CD4-positive, alpha-beta memory T cell (primary cell): ENCODE measurements around the gene IL6. TPM values are rescaled to one million over a fixed set of nuclear protein-coding genes. Genes with fewer than 3 reads are reported as not detected.
"Not testable (repeated sequence)": the region's sequence is repeated elsewhere in the genome, so short reads cannot be mapped to it uniquely, and the experiment has no call there.

Experiments used
- CTCF ChIA-PET: fragments of 350-600 bp; sonication (Branson Sonifier 250); formaldehyde crosslinking; loops from one replicate; lab custom pipeline; 2021; ENCODE audit warnings: inconsistent platforms; ENCODE audit not compliant: partially characterized antibody; lab: Charles Lee
- POLR2A ChIA-PET: fragments of 350-600 bp; sonication (Branson Sonifier 250); formaldehyde crosslinking; loops from one replicate; lab custom pipeline; 2021; ENCODE audit not compliant: partially characterized antibody; lab: Charles Lee
- DNase-seq, 5 donors: peaks; one replicate each; pipeline versions ENCODE4 v3.0.0 to v3.0.0-alpha.2; 2020 to 2022; ENCODE audit warnings: mixed read lengths in 1 of 5
- H3K27ac ChIP-seq: one replicate; pipeline ENCODE4 v1.7.0; 2013; ENCODE audit warnings: low read depth, low read length
- H3K27me3 ChIP-seq: 2 replicates; pipeline ENCODE4 v1.7.0; 2013; ENCODE audit warnings: mild to moderate bottlenecking, low read length, moderate library complexity; ENCODE audit not compliant: insufficient read depth
- H3K36me3 ChIP-seq: 2 replicates; pipeline ENCODE4 v1.7.0; 2013; ENCODE audit warnings: mild to moderate bottlenecking, low read length, moderate library complexity; ENCODE audit not compliant: insufficient read depth
- H3K4me1 ChIP-seq: 2 replicates; pipeline ENCODE4 v1.7.0; 2013; ENCODE audit warnings: mild to moderate bottlenecking, low read length, moderate library complexity; ENCODE audit not compliant: insufficient read depth
- H3K4me3 ChIP-seq, 2 donors: one replicate each; pipeline ENCODE4 v1.7.0; 2013; ENCODE audit warnings: low read length in 2 of 2, mild to moderate bottlenecking in 1 of 2
- H3K9me3 ChIP-seq, 2 donors: one replicate each; pipeline ENCODE4 v1.7.0; 2013; ENCODE audit warnings: low read length in 2 of 2, control low read depth in 1 of 2; ENCODE audit not compliant: control insufficient read depth in 1 of 2
- H3K27ac Mint-ChIP-seq, 7 donors: one replicate each; pipeline ENCODE4 v1.8.0; 2020 to 2021; ENCODE audit warnings: mixed read lengths in 7 of 7, mild to moderate bottlenecking in 6 of 7, inconsistent platforms in 3 of 7, moderate library complexity in 3 of 7
- H3K27me3 Mint-ChIP-seq, 2 donors: one replicate each; pipeline ENCODE4 v1.8.0; 2020 to 2021; ENCODE audit warnings: mixed read lengths in 2 of 2
- H3K36me3 Mint-ChIP-seq, 2 donors: one replicate each; pipeline ENCODE4 v1.8.0; 2020 to 2021; ENCODE audit warnings: mixed read lengths in 2 of 2, inconsistent platforms in 1 of 2, mild to moderate bottlenecking in 1 of 2
- H3K4me1 Mint-ChIP-seq, 4 donors: one replicate each; pipeline ENCODE4 v1.8.0; 2020 to 2021; ENCODE audit warnings: mixed read lengths in 4 of 4, mild to moderate bottlenecking in 1 of 4
- H3K4me3 Mint-ChIP-seq, 8 donors: one replicate each; pipeline ENCODE4 v1.8.0; 2020 to 2021; ENCODE audit warnings: mixed read lengths in 8 of 8, mild to moderate bottlenecking in 7 of 8, moderate library complexity in 6 of 8, inconsistent platforms in 3 of 8
- H3K9me3 Mint-ChIP-seq, 8 donors: one replicate each; pipeline ENCODE4 v1.8.0; 2020 to 2021; ENCODE audit warnings: mixed read lengths in 8 of 8, mild to moderate bottlenecking in 5 of 8, inconsistent platforms in 3 of 8, moderate library complexity in 1 of 8
- intact Hi-C: fragments of 100-400 bp; cut with micrococcal nuclease; formaldehyde crosslinking; loops from one replicate; pipeline ENCODE4 v1.15.1; 2023
- polyA plus RNA-seq, 2 donors: library from polyadenylated mRNA; unstranded; fragments of 300-500 nt; fragmentation: Illumina TruSeq; gene quantifications; one replicate each; pipeline ENCODE4 v1.2.3, GENCODE V29; 2021
- total RNA-seq, 2 experiments: library from RNA; stranded (reverse); gene quantifications; one replicate each; pipeline ENCODE4 v1.2.3, GENCODE V29; 2021

The IL6 gene
- total and polyA plus RNA-seq, 4 experiments from 2014 or later: not detected

- CTCF ChIA-PET: no interaction called here
- H3K27me3 Mint-ChIP-seq: no peaks in the 10 kb centered on the region
- POLR2A ChIA-PET: no interaction called here
Measured at GRCh38 chr7:22683379-22683778, 43.6 kb upstream of the IL6 start.

GRCh38 chr7:22686620-22687019 is 40.4 kb upstream of the IL6 start:
- no peaks in the 10 kb centered on the region for H3K27me3 ChIP-seq
- no peak overlapping the region for H3K4me3 ChIP-seq
- H3K9me3 ChIP-seq: no peaks in the 10 kb centered on the region
- no peaks in the 10 kb centered on the region for H3K36me3 ChIP-seq
- Mint-ChIP-seq H3K4me1 (peaks cover 0 to 1% (median 0%) of the 10 kb centered on the region in 4 donors), H3K27ac (no peak overlapping the region), H3K27me3 (no peaks in the 10 kb centered on the region), H3K9me3 (peaks cover 0 to 2% (median 0%) of the 10 kb centered on the region in 8 donors), H3K36me3 (no peaks in the 10 kb centered on the region), H3K4me3 (no peak overlapping the region)
- intact Hi-C loops: no loop called here
- POLR2A ChIA-PET: no interaction called here
- CTCF ChIA-PET: no interaction called here
- DNase-seq: no peak
- H3K4me1 ChIP-seq: no peaks in the 10 kb centered on the region
- no peak overlapping the region for H3K27ac ChIP-seq

More at GRCh38 chr7:22683379-22683778, 43.6 kb upstream of the IL6 start:
- Histone ChIP-seq H3K27ac (no peak overlapping the region), H3K4me3 (no peak overlapping the region), H3K4me1 (peaks cover 29% of the 10 kb centered on the region), H3K9me3 (no peaks in the 10 kb centered on the region), H3K27me3 (no peaks in the 10 kb centered on the region), H3K36me3 (no peaks in the 10 kb centered on the region)
- no peak overlapping the region for H3K4me3 Mint-ChIP-seq
- peaks cover 0 to 2% (median 0%) of the 10 kb centered on the region in 8 donors for H3K9me3 Mint-ChIP-seq
- no peak overlapping the region for H3K27ac Mint-ChIP-seq
- H3K36me3 Mint-ChIP-seq: no peaks in the 10 kb centered on the region
- no peak for DNase-seq
- intact Hi-C loops: no loop called here
- peaks cover 14 to 23% (median 20%) of the 10 kb centered on the region in 4 donors for H3K4me1 Mint-ChIP-seq

DNA sequence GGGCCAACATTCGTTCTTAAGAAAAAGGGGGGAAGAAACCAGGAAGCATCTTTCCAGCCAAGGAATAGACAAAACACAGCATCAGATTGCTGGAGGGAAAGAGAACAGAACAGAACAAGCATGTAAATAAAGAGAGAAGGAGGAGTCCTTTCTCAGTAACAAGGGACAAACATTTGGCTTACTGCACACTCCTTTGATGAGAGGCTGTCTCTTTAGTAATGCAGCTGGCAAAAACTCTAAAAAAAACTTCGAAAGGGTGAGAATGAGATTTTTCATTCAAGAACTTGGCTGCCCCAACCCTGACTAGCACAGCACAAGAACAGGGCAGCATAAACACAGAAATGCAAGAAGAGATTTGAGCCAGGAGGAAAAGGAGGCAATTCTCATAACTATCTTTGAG is 38.9 kb upstream of the IL6 start:
- H3K4me3 Mint-ChIP-seq: no peak overlapping the region
- Histone ChIP-seq H3K4me1 (no peaks in the 10 kb centered on the region), H3K9me3 (no peaks in the 10 kb centered on the region), H3K27ac (no peak overlapping the region), H3K4me3 (no peak overlapping the region), H3K36me3 (no peaks in the 10 kb centered on the region), H3K27me3 (no peaks in the 10 kb centered on the region)
- no peaks in the 10 kb centered on the region for H3K27me3 Mint-ChIP-seq
- DNase-seq: no peak
- H3K4me1 Mint-ChIP-seq: no peaks in the 10 kb centered on the region
- no peaks in the 10 kb centered on the region for H3K36me3 Mint-ChIP-seq
- H3K27ac Mint-ChIP-seq: no peak overlapping the region
- POLR2A ChIA-PET: no interaction called here
- CTCF ChIA-PET: interaction anchor here (1.4 to 1.9 kb wide), 2 partner anchors 12 to 38 kb away, joined by 3 to 4 read pairs; partner anchors contain the start of gene IL6
- intact Hi-C loops: no loop called here
- no peaks in the 10 kb centered on the region for H3K9me3 Mint-ChIP-seq

DNA sequence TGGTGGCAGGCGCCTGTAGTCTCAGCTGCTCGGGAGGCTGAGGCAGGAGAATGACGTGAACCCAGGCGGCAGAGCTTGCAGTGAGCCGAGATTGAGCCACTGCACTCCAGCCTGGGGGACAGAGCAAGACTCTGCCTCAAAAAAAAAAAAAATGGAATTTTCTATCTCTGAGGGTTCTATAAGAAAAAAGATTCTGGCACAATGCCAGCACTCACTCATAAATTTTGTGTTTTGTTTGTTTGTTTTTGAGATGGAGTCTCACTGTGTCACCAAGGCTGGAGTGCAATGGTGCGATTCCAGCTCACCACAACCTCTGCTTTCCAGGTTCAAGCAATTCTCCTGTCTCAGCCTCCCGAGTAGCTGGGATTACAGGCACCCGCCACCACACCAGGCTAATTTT is 38.1 kb upstream of the IL6 start:
- POLR2A ChIA-PET, H3K27ac Mint-ChIP-seq, H3K9me3 ChIP-seq, H3K4me1 ChIP-seq, H3K4me1 Mint-ChIP-seq, H3K27me3 Mint-ChIP-seq, H3K27ac ChIP-seq, H3K9me3 Mint-ChIP-seq, H3K4me3 Mint-ChIP-seq, H3K4me3 ChIP-seq, intact Hi-C loops, H3K27me3 ChIP-seq, H3K36me3 Mint-ChIP-seq, DNase-seq, H3K36me3 ChIP-seq: not testable (repeated sequence)
- CTCF ChIA-PET: interaction anchor here (1.0 to 1.9 kb wide), 3 partner anchors 9 to 37 kb away, joined by 3 to 4 read pairs (median 3); partner anchors contain the start of gene IL6

- peak in 1 of 5 donors; percentile 12 for DNase-seq
- H3K27me3 Mint-ChIP-seq: peaks cover 0 to 2% of the 10 kb centered on the region in 2 donors
- intact Hi-C loops: loop anchor here (10.0 kb wide), 1 partner anchor 320 kb away; the partner anchor contains the start of gene HYCC1
- Histone ChIP-seq H3K36me3 (no peaks in the 10 kb centered on the region), H3K4me1 (peaks cover 49% of the 10 kb centered on the region), H3K27ac (no peak overlapping the region), H3K4me3 (no peak overlapping the region), H3K27me3 (no peaks in the 10 kb centered on the region), H3K9me3 (no peaks in the 10 kb centered on the region)
- no peaks in the 10 kb centered on the region for H3K36me3 Mint-ChIP-seq
- CTCF ChIA-PET: interaction anchor here (1.1 to 1.2 kb wide), 2 partner anchors 14 to 31 kb away, joined by 3 to 4 read pairs; no protein-coding TSS in a partner anchor
- no peaks in the 10 kb centered on the region for H3K9me3 Mint-ChIP-seq
- peak overlapping the region in 7 of 8 donors; percentile 7 to 78 (median 52) for H3K4me3 Mint-ChIP-seq
- peaks cover 38 to 55% (median 48%) of the 10 kb centered on the region in 4 donors for H3K4me1 Mint-ChIP-seq
- POLR2A ChIA-PET: interaction anchor here (0.8 to 0.9 kb wide), 2 partner anchors 17 to 19 kb away, joined by 3 read pairs; no protein-coding TSS in a partner anchor
- H3K27ac Mint-ChIP-seq: peak overlapping the region in 2 of 7 donors; percentile 36 to 43
Measured at GRCh38 chr7:22694597-22695207, 32.3 kb upstream of the IL6 start.

DNA sequence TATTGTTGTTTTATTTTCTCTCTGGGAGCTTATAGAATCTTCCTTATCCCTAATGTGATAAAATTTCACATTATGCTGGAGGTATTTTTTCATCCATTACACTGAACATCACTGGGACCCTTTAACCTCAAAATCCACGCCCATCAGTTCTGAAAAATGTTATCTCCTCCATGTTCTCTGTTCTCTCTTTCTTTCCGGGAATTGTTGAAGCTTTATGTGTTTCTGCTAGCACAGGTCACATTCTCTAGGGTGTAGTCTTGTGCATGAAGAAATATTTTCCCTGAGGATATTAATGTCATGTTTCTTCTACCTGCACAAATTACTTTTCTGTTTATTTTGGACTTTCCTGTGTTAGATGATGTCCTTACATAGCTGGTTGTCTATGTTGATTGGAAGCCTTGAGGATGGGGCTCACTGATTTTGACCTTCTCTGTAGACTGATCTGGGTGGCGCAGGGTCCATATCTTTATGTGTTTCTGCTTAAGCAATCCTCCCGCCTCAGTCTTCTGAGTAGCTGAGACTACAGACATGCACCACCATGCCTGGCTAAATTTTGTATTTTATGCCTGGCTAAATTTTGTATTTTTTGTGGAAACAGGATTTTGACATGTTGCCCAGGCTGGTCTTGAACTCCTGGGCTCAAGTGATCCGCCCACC is 31.4 kb upstream of the IL6 start:
- Histone ChIP-seq H3K27ac (no peak overlapping the region), H3K4me3 (no peak overlapping the region), H3K27me3 (no peaks in the 10 kb centered on the region), H3K36me3 (no peaks in the 10 kb centered on the region), H3K4me1 (peaks cover 49% of the 10 kb centered on the region), H3K9me3 (no peaks in the 10 kb centered on the region)
- intact Hi-C loops: loop anchor here (10.0 kb wide), 1 partner anchor 319 kb away; the partner anchor contains the start of gene HYCC1
- POLR2A ChIA-PET: interaction anchor here (0.8 to 1.3 kb wide), 4 partner anchors 12 to 31 kb away, joined by 3 read pairs; partner anchors contain the start of gene IL6
- CTCF ChIA-PET: interaction anchor here (1.1 to 1.2 kb wide), 2 partner anchors 15 to 30 kb away, joined by 3 to 4 read pairs; no protein-coding TSS in a partner anchor
- H3K27ac Mint-ChIP-seq: peak overlapping the region in 2 of 7 donors; percentile 38 to 43
- H3K9me3 Mint-ChIP-seq: no peaks in the 10 kb centered on the region
- H3K4me1 Mint-ChIP-seq: peaks cover 38 to 61% (median 50%) of the 10 kb centered on the region in 4 donors
- H3K36me3 Mint-ChIP-seq: no peaks in the 10 kb centered on the region
- H3K27me3 Mint-ChIP-seq: peaks cover 0 to 2% of the 10 kb centered on the region in 2 donors
- peak overlapping the region in 4 of 8 donors; percentile 35 to 78 (median 57) for H3K4me3 Mint-ChIP-seq
- DNase-seq: no peak
